Mucosa of gallbladder (tissue), 1 donor: ENCODE measurements around the gene RNF26. TPM values are rescaled to one million over a fixed set of nuclear protein-coding genes. Genes with fewer than 3 reads are reported as not detected.

Source experiments
- DNase-seq: peaks from one replicate; pipeline ENCODE4 v3.0.0-alpha.2; 2020; ENCODE audit warnings: low spot score
- total RNA-seq: library from RNA; stranded (reverse); gene quantifications from one replicate; pipeline ENCODE4 v1.2.1, GENCODE V29; 2021
- donor health status: DM: no; HTN: no; CAD: no.

The RNF26 gene
- total RNA-seq, result 36.4 TPM

DNA sequence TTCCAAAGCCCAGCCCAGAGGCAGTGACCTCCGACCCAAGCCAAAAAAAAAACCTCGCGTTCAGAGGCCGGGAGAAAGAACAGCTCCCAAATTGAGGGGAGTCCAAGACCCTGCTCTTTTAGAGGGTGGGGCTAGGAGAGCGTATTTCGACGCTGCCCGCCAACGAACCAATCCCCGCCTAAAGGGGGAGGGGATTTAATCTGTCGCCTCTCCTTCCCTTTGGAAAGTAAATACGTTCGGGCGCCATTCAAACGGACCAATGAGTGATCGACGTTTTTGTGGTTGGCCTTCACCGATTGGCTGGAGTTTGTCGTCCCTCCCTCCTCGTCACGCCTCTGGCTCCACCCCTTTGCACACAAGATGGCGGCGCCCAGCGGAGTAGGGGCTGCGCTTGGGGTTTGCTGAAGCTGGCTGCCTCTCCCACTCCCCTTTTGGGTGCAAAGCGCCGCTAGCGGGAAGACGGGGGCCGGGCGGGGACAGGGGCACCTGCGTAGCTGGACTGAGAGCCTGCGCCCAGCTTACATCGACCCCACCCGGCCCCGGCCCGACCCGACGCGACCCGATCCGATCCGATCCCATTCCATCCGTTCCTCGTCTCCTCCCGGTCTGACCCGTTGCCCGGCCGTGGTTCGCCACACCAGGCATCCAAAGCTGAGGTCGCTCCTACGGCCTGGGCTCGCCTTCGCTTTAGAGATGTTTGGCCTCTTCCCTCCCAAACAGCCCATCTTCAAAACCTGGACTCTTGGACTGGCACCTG lies at the start of gene RNF26:
RNF26 (plus strand) TSS at position 354 of the 757 bp plus-strand sequence. CDS start 596 bp downstream, outside the sequence.
- DNase-seq, result peak; percentile 97

DNA sequence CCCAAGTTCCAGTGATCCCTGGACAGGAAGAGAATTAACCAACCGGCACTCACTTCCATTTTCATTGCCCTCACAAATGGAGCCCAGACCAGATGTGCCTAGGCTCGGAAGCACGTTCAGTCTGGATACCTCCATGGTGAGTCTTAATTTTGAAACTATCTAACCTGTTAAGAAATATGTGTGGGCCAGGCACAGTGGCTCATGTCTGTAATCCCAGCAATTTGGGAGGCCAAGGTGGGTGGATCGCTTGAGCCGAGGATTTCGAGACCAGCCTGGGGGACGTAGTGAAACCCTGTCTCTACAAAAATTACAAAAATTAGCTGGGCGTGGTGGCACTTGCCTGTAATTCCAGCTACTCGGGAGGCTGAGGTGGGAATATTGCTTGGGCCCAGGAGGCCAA lies 48.9 kb upstream of the RNF26 start:
- no peak for DNase-seq

DNA sequence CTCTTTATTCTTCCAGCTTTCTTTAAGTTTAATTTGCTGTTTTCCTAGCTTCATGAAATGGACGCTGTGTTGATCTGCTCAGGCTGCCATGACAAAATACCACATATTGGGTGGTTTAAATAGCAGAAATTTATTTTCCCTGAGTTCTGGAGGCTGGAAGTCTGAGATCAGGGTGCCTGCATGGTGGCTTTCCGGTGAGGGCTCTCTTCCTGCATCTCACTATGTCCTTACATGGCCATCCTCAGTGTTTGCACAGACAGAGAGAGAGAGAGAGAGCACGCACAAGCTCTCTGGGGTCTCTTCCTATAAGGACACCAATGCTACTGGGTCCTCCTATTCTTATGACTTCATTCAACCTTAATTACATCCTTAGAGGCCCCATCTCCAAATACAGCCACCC lies 46.1 kb upstream of the RNF26 start:
- no peak for DNase-seq

DNA sequence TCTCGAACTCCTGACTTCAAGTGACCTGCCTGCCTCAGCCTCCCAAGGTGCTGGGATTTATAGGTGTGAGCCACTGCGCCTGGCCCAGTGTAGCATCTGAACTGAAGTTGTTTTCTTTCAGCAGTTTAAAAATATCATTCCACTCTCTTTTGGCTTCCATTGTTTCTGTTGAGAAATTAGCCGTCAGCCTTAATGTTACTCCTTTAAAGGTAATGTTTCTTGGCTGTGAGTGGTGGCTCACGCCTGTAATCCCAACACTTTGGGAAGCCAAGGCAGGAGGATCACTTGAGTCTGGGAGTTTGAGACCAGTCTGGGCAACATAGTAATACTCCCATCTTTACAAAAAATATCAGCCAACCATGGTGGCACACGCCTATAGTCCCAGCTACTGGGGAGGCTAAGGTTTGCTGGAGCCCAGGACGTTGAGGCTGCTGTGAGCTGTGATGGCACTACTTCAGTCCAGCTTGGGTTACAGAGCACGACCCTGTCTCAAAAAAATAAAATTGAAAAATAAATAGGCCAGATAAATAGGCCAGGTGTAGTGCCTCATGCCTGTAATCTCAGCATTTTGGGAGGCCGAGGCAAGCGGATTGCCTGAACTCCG lies 43.3 kb upstream of the RNF26 start:
- no peak for DNase-seq

DNA sequence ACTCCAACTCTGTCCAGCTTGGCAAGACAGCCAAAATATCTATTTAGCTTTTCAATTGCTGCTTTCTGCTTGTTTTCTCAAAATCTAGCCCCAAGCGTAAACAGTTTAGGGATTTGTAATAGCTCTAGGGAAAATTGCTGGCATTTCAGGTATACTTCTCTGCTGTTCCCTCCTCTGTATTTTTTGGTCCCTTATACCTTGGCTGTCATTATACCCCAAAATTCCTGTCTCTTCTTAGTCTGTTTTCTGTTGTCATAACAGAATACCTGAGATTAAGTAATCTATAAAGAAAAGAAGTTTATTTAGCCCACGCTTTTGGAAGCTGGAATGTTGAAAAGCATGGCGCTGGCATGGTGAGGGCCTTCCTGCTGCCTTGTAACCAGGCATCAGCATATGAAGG lies 40.9 kb upstream of the RNF26 start:
- no peak for DNase-seq

DNA sequence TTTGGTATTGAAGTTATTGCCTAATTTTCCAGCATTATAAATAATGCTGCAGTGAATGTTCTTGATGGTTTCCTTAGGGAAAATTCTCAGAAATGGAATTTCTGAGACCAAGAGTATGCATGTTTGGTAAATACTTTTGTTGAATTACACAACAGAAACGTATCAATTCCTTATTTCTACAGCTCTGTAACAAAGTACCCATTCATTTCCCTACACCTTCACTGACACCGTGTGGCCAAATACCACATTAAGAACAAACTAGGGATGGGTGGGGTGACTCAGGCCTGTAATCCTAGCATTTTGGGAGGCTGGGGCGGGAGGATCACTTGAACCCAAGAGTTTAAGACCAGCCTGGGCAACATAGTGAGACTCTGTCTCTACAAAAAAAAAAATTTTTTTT lies 39.1 kb upstream of the RNF26 start:
- no peak for DNase-seq

DNA sequence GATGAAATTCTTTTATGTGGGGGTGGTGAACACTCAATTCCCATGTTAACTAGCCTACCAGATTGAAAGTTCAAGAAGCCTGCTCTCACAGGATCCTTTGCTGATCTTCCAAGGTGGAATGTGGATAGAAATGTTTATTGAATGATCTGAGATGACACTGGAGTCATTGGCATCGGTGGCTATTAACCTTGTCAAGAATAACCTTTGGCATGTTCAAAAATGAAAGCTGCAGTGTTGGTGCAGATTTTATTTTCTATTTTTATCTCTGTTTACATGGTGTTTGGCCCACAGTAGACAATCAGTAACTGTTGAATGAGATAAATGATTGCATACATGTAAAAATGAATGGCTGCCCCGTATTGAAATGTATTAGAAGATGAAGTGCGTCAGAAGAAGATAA lies 36.4 kb upstream of the RNF26 start:
- DNase-seq, result no peak

DNA sequence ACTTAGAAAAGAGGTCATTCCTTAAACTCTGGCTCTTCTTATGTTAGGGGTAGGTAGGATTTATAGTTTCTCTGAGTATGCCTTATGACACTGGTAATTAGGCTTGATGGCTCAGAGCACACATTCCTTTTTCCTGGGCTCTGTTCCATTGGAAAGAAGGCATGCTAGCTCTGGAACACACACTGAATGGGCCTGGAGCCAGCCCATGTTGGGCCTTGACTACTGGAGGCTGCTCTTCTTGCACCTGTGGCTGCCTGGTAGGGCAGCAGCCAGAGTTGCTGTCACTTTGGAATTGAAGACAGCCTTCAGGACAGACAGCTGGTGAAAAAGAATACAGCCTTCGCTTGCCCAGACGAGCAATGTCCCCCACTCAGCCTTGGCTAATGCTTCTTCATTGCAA lies 35.6 kb upstream of the RNF26 start:
- no peak for DNase-seq

DNA sequence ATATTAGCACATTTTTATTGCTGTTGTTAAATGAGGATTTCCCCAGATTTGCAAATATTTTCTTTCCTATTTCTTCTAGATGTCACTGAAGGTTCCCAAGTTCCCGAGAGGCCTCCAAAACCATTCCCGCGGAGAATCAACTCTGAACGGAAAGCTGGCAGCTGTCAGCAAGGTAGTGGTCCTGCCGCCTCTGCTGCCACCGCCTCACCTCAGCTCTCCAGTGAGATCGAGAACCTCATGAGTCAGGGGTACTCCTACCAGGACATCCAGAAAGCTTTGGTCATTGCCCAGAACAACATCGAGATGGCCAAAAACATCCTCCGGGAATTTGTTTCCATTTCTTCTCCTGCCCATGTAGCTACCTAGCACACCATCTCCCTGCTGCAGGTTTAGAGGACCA lies 34.9 kb upstream of the RNF26 start:
- no peak for DNase-seq

DNA sequence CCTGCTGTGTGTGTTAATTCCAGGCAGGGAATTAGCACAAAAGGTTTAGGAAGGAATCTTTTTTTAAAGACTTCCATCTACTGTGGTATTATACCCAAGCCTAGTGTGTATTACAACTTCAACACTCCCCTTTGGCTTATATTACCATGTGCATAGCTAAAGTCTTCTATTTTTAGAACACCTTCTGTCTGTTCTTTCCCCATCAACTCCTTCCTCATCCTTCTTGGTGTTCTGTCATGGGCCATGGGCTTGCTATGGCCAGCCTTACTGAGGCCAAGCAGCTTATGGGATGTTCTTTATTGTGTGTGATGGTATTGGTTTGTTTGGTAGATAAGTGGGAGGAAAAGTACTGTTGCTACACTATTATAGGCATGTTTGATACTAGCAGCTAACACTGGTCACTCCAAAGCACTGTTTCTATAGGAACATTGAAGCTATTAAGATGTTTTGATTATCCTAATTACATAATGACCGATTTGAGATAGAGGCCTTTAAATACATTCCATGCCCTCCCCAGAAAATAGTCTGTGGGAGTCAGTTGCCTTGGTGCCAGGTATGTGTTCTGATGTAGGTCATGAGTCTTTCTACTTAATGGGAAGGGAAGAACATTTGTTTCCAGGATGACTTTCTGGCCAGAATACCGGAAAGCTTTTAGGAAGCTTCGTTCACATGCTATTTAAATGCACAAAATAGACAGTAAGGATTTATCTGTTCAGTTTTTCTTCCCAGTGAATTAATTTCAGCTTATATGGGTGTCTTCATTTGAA lies 33.9 kb upstream of the RNF26 start:
- DNase-seq, result no peak

DNA sequence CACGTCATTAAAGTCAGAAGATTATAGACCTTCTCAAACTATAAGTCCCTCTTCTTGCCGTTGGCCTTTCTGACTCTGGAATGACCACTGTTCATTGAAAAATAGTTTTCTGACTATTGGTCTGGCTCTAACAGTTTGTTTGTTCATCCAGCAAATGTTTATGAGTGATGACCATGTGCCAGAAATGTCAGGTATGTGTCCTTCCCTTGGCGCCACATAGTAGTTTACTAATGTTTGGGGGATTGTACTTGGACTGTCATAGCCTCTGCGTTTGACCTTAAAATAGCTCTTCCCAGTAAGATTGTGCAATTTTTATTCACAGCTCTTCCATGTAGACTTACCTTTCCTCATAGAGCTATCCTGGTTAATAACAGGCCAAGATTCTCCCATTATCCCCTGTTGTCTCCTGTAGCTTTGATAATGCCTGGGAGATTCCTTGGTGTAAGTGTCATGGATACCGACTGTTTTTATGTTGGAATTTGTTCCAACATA lies 31.1 kb upstream of the RNF26 start:
- no peak for DNase-seq

DNA sequence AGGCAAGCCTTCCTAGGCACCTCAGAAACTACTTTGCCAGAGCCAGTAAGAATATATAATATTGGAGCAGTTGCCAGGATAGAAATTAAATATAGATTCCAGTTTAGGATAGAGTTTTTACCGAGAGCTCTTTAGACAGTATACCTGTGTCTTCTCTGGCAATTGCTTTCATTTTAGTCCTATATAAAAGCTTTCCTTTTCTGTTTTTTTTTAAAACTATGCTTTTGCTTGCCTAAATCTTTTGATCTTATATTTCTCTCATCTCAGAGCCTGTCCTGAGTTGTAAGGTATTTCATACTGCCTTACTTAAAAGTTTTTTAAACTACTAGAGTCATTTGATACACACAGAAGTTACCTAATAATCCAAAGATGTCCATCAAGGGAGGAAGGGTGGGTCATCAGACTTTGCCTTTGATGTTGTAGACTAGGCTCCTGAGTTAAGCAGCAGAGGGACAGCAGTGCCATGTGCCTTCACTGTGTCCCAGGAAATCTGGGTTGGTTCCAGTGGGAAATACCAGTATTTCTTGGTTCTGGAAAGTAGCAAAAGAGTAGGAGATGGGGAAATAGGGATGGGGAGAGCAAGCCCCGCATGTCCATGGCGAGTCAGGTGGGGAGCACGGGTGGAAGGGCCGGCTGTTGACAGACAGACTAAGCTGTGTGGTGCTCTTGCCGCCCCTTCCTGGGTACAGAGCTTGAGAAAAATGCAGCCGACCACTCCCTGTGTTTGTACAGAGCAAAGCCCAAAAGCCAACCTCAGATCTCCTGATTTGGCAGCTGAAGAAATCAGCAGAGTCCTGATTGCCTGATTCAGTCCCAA lies 28.6 kb upstream of the RNF26 start:
- DNase-seq, result no peak

DNA sequence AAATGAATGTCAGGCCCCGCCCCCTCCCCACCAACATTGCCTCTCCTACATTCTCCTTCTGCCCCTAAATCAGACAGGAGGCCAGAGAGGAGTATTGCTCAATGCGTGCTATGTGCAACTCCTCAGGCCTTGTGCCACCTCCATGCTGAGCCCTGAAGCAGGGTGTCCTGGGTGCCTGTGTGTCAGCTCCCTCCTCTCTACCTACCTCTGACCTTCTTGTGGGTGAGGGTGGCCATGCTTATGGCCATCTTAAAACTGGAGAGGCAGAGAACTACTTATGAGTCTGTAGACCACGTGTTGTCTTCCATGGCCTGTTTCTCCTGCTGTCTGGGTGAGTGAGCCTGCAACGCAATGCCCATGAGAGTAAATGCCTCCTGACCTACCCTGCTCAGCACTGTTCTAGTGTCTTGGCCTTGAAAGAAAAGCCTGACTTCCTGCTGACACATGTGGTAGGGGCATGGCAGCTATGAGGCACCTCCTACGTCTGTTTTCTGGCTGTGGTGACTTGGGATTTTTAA lies 27.9 kb upstream of the RNF26 start:
- DNase-seq, result no peak

DNA sequence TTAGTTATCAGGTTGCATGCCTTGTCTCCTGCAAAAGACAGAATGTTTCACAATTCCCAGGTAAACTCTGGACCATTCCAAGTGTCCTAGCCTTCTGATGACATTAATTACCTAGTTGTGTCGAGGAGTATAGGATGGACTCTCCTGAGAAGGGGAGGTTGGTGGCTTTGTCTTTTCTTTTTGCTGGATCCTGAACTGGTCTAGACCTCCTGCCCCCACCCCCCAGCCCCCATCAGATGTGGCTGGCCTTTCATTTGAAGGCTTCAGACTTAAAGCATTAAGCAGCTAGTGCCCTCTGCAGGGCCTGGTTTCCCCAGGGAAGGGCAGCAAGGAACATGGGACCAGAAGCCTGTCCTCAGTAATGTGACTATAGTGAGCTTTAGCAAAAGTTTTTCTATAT lies 27.1 kb upstream of the RNF26 start:
- DNase-seq, result no peak

DNA sequence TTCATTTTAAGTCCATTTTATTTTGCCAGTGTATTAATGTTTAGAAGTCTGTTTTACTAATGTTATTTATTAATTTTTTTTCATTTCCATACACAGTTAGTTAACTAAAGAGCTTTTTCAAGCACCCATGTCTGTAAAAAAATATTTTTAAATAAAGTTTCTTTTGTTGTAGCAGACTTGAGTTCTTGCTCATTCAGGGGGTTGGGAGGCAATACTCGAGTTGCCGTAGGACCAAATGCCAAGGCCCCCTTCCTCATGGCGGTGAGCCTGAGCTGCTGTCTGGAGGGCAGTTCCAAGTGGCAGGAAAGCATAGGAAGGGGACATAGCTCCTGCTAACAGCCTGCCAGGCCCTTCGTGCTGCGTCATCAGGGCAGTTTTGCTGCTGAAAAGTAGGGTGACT lies 26.4 kb upstream of the RNF26 start:
- DNase-seq, result no peak

DNA sequence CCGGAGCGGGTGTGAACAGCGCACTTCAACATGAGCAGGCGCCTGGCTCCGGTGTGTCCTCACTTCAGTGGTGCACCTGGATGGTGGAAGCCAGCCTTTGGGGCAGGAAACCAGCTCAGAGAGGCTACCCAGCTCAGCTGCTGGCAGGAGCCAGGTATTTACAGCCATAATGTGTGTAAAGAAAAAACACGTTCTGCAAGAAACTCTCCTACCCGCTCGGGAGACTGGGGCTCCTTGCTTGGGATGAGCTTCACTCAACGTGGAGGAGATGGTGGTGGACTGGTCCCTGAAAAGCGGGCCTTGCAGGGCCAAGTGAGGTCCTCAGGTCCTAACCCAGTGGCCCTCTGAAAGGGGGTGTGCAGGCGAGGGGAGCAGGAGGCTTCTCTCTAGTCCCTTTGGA lies 24.9 kb upstream of the RNF26 start:
- DNase-seq, result no peak

DNA sequence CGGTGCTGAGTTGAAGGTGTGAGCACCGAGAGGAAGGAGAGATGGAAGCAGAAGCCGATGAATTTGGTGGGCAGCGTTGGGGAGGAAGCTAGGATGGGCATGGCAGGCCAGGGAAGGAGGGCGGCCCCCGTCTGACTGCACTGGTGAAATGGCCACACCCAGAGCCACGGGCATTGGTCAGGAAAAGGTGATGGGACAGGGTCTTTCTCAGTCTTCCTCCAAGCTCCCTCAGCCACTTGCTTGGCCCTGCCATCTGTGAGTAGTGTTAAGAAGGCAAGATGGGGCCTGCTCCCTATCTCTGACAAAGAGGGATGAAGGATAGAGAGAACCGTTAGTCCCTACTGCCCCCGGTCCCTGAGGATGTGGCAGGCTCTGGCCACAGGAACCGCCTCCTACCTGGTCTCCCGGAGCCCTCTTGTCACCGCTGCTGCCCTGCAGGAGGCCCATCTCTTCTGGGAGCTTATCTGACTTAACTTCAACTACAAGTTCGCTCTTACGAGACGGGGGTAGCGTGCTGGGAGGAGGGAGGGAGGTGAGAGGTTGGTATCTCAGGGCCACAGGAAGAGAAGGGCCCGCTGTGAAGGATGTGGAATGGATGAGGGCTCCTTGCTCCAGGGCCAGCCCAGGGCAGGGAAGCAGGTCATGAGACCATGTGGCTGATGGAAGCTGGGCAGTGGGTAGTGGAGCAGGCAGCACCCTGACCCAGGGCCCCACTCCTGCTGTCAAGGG lies 24.2 kb upstream of the RNF26 start:
- DNase-seq, result no peak

DNA sequence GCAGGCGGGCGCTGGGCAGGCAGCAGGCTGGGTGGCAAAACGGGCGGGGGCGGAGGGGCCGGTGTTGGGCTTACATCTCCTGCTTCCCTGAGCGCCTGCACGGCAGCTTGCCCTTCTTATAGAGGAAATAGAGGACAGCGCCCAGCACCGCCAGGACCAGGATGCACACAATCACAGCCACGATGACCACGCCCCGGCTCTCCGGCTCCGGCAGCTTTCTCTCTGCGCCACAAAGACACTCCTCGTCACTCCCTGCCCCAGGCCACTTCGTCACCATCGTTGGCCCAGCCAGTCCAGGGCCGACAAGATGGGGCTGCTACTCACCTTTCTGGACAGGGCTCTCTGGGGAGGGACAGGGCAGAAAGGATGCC lies 23.7 kb upstream of the RNF26 start:
- no peak for DNase-seq

DNA sequence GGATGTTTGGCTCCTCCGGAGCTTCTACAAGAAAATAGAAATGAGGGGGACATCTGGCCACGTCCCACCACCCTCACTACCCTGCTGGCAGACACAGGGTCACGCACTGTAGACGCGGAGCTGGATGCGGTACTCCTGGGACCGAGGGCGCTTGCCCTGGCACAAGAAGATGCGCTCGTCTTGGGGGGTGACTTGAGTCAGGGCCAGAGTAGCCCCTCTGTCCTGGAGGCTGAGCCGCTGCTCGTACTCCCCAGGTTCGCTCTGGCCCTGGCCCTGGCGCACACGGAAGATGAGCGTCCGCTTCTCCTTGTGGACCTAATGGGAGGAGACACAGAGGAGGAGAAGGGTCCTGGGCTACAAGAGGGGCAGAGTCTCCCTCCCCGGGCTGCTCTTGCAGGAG lies 19.6 kb upstream of the RNF26 start:
- DNase-seq, result no peak

DNA sequence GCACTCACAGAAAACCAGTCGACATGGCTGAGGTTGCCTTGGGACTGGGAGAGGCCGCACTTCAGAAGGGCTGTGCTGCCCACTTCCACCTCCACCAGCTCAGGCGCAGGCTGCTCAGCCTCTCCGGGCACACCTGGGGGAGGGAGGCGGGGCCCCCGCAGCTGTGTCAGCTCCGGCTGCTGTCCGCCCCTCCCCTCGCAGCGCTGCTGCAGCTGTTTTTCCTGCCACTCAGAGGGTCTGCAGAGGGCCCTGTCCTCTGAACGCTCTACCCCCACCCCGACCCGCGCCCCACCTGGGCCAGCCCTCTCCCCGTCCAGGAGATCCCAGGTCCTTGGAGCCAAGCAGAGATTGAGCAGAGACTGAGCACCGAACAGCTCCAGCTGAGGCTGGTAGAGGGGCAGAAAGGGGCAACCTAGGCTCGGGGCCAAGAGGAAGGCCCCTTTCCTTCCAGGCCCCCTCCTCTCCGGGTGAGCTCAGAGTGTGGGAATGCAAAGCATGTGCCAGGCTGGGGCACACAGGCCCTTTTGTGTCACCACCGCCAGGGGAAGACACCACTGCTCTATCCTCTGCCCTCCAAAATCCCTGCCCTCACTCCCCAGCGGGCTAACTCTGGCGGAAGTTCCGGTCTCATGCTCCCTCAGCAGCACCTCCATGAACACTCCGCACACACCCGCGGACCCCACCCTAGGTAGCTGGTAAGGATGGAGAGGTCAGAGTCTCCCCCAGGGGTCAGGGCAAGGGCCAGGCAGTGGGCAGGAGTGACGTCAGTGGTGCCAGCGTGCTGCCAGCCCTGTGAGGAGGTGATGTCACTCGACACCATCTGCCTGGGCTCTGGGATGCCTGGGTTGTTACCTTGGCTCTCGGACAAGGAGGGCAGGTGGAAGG lies 19.0 kb upstream of the RNF26 start:
- DNase-seq, result no peak
